Keratinocyte (primary cell): ENCODE measurements around the gene TPI1.

Source experiments
- CTCF ChIP-seq, 3 experiments: IDR thresholded peaks in 1 of 3; conservative IDR thresholded peaks in 1 of 3; optimal IDR thresholded peaks in 1 of 3; 2 replicates in 2 of 3; 3 replicates in 1 of 3; pipeline versions ENCODE3 to v1.5.1; 2011; ENCODE audit warnings: low read length in 3 of 3, mild to moderate bottlenecking in 3 of 3, moderate library complexity in 2 of 3, control low read depth in 1 of 3, inconsistent platforms in 1 of 3; ENCODE audit not compliant: insufficient read depth in 2 of 3; ENCODE audit errors: extremely low read depth in 1 of 3
- EZH2 ChIP-seq: IDR thresholded peaks from one replicate; pipeline ENCODE4 v1.6.1; 2012; ENCODE audit warnings: inconsistent platforms, mild to moderate bottlenecking, low read length, moderate library complexity

GRCh38 chr12:6914246-6914946 is 47.1 kb downstream of the TPI1 start, which contains the start of gene ENO2:
- TF ChIP-seq CTCF (optimal IDR thresholded peaks at IDR 0.05 in 1 of 3, IDR thresholded peaks at IDR 0.05 in 1 of 3, conservative IDR thresholded peaks at IDR 0.05 in 1 of 3; ENCODE audit: extremely low read depth in 1 of 3, insufficient read depth in 2 of 3, low read length in 3 of 3): no peak
- no peak for TF ChIP-seq EZH2
